B cell (primary cell): ENCODE measurements around the gene SRP54.

Experiments used
- EZH2 ChIP-seq: IDR thresholded peaks from 2 replicates; pipeline ENCODE4 v1.6.1; 2012; ENCODE audit warnings: borderline replicate concordance, low read depth, mild to moderate bottlenecking, moderate library complexity, low read length; ENCODE audit not compliant: insufficient read depth, poor library complexity, severe bottlenecking
- TF ChIP-seq, protein P1 (sequence below): fragments of 200-600 bp; IDR thresholded peaks from one replicate; pipeline ENCODE4 v1.8.0; 2022; ENCODE audit warnings: antibody characterized with exemption, mild to moderate bottlenecking

DNA sequence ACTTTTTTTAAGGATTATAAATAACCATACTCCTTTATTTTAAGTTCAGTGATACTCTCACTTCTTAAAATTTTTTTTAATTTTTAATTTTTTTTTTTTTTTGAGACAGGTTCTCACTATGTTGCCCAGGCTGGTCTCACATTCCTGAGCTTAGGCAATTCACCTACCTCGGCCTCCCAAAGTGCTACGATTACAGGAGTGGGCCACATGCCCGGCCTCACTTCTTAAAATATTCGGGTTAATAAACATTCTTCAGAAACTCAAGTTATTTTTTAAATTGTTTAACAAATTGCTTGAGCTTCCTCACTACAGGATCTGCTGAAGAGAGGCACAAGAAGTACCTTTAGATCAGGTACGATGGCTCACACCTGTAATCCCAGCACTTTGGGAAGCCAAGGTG is 4.3 kb upstream of the SRP54 start:
- TF ChIP-seq EZH2: no peak
- TF ChIP-seq, protein P1, sequence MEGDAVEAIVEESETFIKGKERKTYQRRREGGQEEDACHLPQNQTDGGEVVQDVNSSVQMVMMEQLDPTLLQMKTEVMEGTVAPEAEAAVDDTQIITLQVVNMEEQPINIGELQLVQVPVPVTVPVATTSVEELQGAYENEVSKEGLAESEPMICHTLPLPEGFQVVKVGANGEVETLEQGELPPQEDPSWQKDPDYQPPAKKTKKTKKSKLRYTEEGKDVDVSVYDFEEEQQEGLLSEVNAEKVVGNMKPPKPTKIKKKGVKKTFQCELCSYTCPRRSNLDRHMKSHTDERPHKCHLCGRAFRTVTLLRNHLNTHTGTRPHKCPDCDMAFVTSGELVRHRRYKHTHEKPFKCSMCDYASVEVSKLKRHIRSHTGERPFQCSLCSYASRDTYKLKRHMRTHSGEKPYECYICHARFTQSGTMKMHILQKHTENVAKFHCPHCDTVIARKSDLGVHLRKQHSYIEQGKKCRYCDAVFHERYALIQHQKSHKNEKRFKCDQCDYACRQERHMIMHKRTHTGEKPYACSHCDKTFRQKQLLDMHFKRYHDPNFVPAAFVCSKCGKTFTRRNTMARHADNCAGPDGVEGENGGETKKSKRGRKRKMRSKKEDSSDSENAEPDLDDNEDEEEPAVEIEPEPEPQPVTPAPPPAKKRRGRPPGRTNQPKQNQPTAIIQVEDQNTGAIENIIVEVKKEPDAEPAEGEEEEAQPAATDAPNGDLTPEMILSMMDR: no peak
